HepG2 (cell line): ENCODE data around the gene CTSS.

Experiments
- BRCA1 ChIP-seq: sonication (generic); formaldehyde crosslinking; IDR thresholded peaks from 2 replicates; pipeline ENCODE4 v1.4.0; 2020; ENCODE audit warnings: missing genetic modification reagents
- CTCF ChIP-seq: sonication (generic); formaldehyde crosslinking; IDR thresholded peaks from 2 replicates; pipeline ENCODE4 v1.5.0; 2020; ENCODE audit warnings: mild to moderate bottlenecking, missing genetic modification reagents, moderate library complexity
- DPF2 ChIP-seq: sonication (generic); formaldehyde crosslinking; IDR thresholded peaks from 2 replicates; pipeline ENCODE4 v1.4.0; 2020; ENCODE audit warnings: mild to moderate bottlenecking, low read depth, missing genetic modification reagents, borderline replicate concordance
- HCFC1 ChIP-seq: fragments of 150-350 bp; IDR thresholded peaks from 2 replicates; pipeline ENCODE4 v1.6.1; 2014; ENCODE audit warnings: low read depth, low read length
- TF ChIP-seq, protein P1 (sequence below), 2 experiments: fragments of 450-650 bp in 1 of 2; sonication (generic) in 1 of 2; formaldehyde crosslinking; IDR thresholded peaks; 2 replicates each; pipeline versions ENCODE4 v1.5.0 to v1.8.0; 2020 to 2022; ENCODE audit warnings: mild to moderate bottlenecking in 1 of 2, missing genetic modification reagents in 1 of 2

- TF ChIP-seq CTCF (CRISPR knock-in tag) (no peak), HCFC1 (no peak), DPF2 (CRISPR knock-in tag) (no peak), BRCA1 (CRISPR knock-in tag) (no peak)
- TF ChIP-seq, protein P1, sequence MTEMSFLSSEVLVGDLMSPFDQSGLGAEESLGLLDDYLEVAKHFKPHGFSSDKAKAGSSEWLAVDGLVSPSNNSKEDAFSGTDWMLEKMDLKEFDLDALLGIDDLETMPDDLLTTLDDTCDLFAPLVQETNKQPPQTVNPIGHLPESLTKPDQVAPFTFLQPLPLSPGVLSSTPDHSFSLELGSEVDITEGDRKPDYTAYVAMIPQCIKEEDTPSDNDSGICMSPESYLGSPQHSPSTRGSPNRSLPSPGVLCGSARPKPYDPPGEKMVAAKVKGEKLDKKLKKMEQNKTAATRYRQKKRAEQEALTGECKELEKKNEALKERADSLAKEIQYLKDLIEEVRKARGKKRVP (CRISPR knock-in tag; IDR thresholded peaks at IDR 0.05) = no peak
Measured at GRCh38 chr1:150692720-150693119, 72.9 kb downstream of the CTSS start.
